SK-N-SH treated with all-trans-retinoic acid at 6 μM for 48 hours (cell line): ENCODE results near the gene TSC22D1.

Experiments
- ARNTL ChIP-seq: fragments of 450-650 bp; formaldehyde crosslinking; IDR thresholded peaks from 2 replicates; pipeline ENCODE4 v1.5.0; 2020; ENCODE audit warnings: low read depth, mild to moderate bottlenecking, moderate library complexity, borderline replicate concordance
- CSRNP3 ChIP-seq: fragments of 250-450 bp; sonication (Bioruptor Pico); IDR thresholded peaks from 2 replicates; pipeline ENCODE4 v1.5.1; 2021; ENCODE audit warnings: mild to moderate bottlenecking, moderate library complexity
- ESRRG ChIP-seq: fragments of 250-450 bp; sonication (Bioruptor Pico); IDR thresholded peaks from 2 replicates; pipeline ENCODE4 v1.6.1; 2021; ENCODE audit warnings: mild to moderate bottlenecking
- OSR1 ChIP-seq: fragments of 250-450 bp; sonication (Bioruptor Pico); IDR thresholded peaks from 2 replicates; pipeline ENCODE4 v1.8.0; 2022; ENCODE audit warnings: moderate library complexity, mild to moderate bottlenecking, inconsistent platforms
- POU6F1 ChIP-seq: fragments of 250-450 bp; sonication (Bioruptor Pico); IDR thresholded peaks from 2 replicates; pipeline ENCODE4 v1.8.0; 2021; ENCODE audit warnings: low read depth, mild to moderate bottlenecking, moderate library complexity, borderline replicate concordance
- PPARA ChIP-seq: fragments of 250-450 bp; sonication (Bioruptor Pico); IDR thresholded peaks from 2 replicates; pipeline ENCODE4 v1.5.0; 2020; ENCODE audit warnings: mild to moderate bottlenecking, borderline replicate concordance
- RARB ChIP-seq: fragments of 250-450 bp; sonication (Bioruptor Pico); IDR thresholded peaks from 2 replicates; pipeline ENCODE4 v1.8.0; 2021; ENCODE audit warnings: mild to moderate bottlenecking, moderate library complexity
- SNAI2 ChIP-seq: fragments of 250-450 bp; sonication (Bioruptor Pico); IDR thresholded peaks from 2 replicates; pipeline ENCODE4 v1.5.0; 2020; ENCODE audit warnings: mild to moderate bottlenecking, moderate library complexity
- TCF4 ChIP-seq: fragments of 250-450 bp; sonication (Bioruptor Pico); IDR thresholded peaks from 2 replicates; pipeline ENCODE4 v1.8.0; 2021; ENCODE audit warnings: mild to moderate bottlenecking, moderate library complexity, borderline replicate concordance
- TOX ChIP-seq: fragments of 250-450 bp; sonication (Bioruptor Pico); IDR thresholded peaks from 2 replicates; pipeline ENCODE4 v1.8.0; 2021; ENCODE audit warnings: mild to moderate bottlenecking, moderate library complexity, borderline replicate concordance
- ZFP3 ChIP-seq: fragments of 250-450 bp; sonication (Bioruptor Pico); IDR thresholded peaks from 2 replicates; pipeline ENCODE4 v1.5.0; 2020; ENCODE audit warnings: mild to moderate bottlenecking, moderate library complexity
- ZFP30 ChIP-seq: fragments of 450-650 bp; formaldehyde crosslinking; IDR thresholded peaks from 2 replicates; pipeline ENCODE4 v1.5.0; 2022; ENCODE audit warnings: mild to moderate bottlenecking, moderate library complexity
- ZNF70 ChIP-seq: fragments of 450-650 bp; formaldehyde crosslinking; IDR thresholded peaks from 2 replicates; pipeline ENCODE4 v1.5.0; 2020; ENCODE audit warnings: mild to moderate bottlenecking, moderate library complexity
- ZNF8 ChIP-seq: fragments of 450-650 bp; formaldehyde crosslinking; IDR thresholded peaks from 2 replicates; pipeline ENCODE4 v1.5.0; 2020; ENCODE audit warnings: mild to moderate bottlenecking, moderate library complexity

- no peak for TF ChIP-seq RARB
- TF ChIP-seq ZFP30 (CRISPR knock-in tag) = no peak
- TF ChIP-seq POU6F1 (CRISPR knock-in tag) = no peak
- TF ChIP-seq TOX (CRISPR knock-in tag) = no peak
- TF ChIP-seq PPARA (CRISPR knock-in tag) = no peak
- TF ChIP-seq ESRRG = no peak
- no peak for TF ChIP-seq TCF4 (CRISPR knock-in tag)
- TF ChIP-seq ZNF8 (CRISPR knock-in tag) = no peak
- TF ChIP-seq CSRNP3 (CRISPR knock-in tag) = no peak
- TF ChIP-seq ARNTL = no peak
- TF ChIP-seq SNAI2 = no peak
- no peak for TF ChIP-seq ZNF70 (CRISPR knock-in tag)
- TF ChIP-seq OSR1 (CRISPR knock-in tag) = no peak
- no peak for TF ChIP-seq ZFP3 (CRISPR knock-in tag)
Measured at GRCh38 chr13:44429311-44429710, 146.8 kb downstream of the TSC22D1 start.
